Motor neuron (in vitro differentiated cells): Measurements from ENCODE around the gene ATP8A2. TPM values are rescaled to one million over a fixed set of nuclear protein-coding genes. Genes with fewer than 3 reads are reported as not detected.

Experiments used
- ATAC-seq, 8 experiments: fragments of 200-7000 bp; cut with Tn5 transposase; replicated peaks in 6 of 8; 2 replicates each; pipeline ENCODE4 v1.8.0; 2021; ENCODE audit warnings: mild to moderate bottlenecking in 8 of 8, moderate library complexity in 8 of 8
- H3K27ac ChIP-seq, 2 donors: fragments of 250-450 bp; sonication (Bioruptor Pico); 2 replicates each; pipeline ENCODE4 v1.9.0; 2021; ENCODE audit warnings: antibody characterized with exemption in 2 of 2, mild to moderate bottlenecking in 2 of 2, moderate library complexity in 1 of 2
- H3K4me1 ChIP-seq, 2 donors: fragments of 250-450 bp; sonication (Bioruptor Pico); replicated peaks in 1 of 2; 2 replicates each; pipeline ENCODE4 v1.6.1; 2021; ENCODE audit warnings: antibody characterized with exemption in 2 of 2, mild to moderate bottlenecking in 2 of 2, moderate library complexity in 1 of 2
- H3K4me3 ChIP-seq, 5 donors: fragments of 250-450 bp; sonication (Bioruptor Pico); 2 replicates each; pipeline ENCODE4 v1.9.0; 2021; ENCODE audit warnings: antibody characterized with exemption in 5 of 5, mild to moderate bottlenecking in 5 of 5, moderate library complexity in 4 of 5
- WGBS, 10 experiments: fragments of 450-650 bp; shearing (Covaris generic); methylation state at CpG; one replicate each; pipeline ENCODE4 v1.0.0; 2022; 5-methylcytosine and 5-hydroxymethylcytosine counted together
- in situ Hi-C, 9 experiments: fragments of 400-800 bp; cut with MboI; loops; one replicate each; pipeline ENCODE4 v1.15.0; 2021; ENCODE audit warnings: low sequenced_read_pairs in 9 of 9, low pct_unique_long_range_greater_than_20kb in 2 of 9; ENCODE audit not compliant: unreplicated experiment in 9 of 9
- total RNA-seq, 8 experiments: library from RNA; unstranded; fragments of 300-600 nt; gene quantifications; 2 replicates each; pipeline versions ENCODE4 v1.2.3 to v1.2.4, GENCODE V29; 2022

ATP8A2 gene
- total RNA-seq, 8 experiments from 2014 or later, result 0.10 to 13.8 (median 6.7) TPM

DNA sequence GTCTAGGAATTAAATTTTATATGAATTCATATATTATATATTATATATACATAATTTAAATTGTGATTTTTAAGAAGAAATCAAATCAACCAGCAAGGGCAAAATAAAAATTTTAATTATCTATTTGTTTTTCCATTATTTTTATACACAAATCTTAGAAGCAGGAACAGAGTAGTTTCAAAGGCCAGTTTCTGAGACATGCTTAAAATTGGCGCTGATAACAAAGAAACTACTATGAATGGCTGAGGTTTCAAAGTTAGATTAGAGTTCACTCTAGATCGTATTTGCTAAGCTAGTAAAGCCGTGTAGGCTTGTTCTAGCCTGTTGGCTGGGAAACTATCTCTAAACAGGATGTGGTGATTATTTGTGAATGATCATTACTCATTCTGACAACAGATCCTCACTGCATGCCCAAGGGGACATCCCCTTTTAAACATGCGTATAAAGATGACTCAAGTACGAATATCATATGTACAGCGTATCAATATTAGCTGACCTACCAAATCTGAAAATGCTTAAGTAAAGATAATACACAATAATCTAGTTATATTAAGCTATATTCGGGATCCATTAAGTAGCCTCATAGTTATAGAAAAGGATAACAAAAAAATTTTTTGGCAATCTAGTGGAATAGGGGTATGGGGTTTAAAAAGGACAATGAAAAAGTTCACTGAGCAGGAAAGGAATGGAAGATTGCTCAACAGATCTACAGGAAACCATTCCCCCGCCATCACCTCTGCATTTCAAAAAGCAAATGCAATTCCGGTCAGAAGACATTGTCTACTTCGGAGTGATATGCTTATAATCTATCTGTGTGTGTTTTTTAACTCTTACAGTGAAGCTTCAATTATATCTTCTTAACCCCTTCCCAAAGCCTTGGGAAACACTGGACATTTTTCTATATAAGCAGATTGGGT is 529.9 kb downstream of the ATP8A2 start:
- ATAC-seq, result peak in 7 of 8 experiments; percentile 46 to 89 (median 56)
- Histone ChIP-seq H3K4me3 (no peak overlapping the region), H3K27ac (no peak overlapping the region), H3K4me1 (no peaks in the 10 kb centered on the region)
- WGBS, 10 experiments, result 24 to 88% (median 69%) methylated on average over 4 to 9 of the region's 10 CpGs
- in situ Hi-C loops, result no loop called here

- in situ Hi-C loops, result no loop called here
- no peaks in the 10 kb centered on the region for H3K4me1 ChIP-seq
- H3K27ac ChIP-seq, result no peak overlapping the region
- ATAC-seq, result no peak
- H3K4me3 ChIP-seq, result no peak overlapping the region
- WGBS, 10 experiments, result 54 to 85% (median 74%) methylated on average over 2 to 5 of the region's 6 CpGs; no CpG with 5 or more reads in 4 of the 10 experiments
Measured at GRCh38 chr13:25902455-25902854, 530.7 kb downstream of the ATP8A2 start.

GRCh38 chr13:25902891-25903341 is 531.1 kb downstream of the ATP8A2 start:
- ATAC-seq, result no peak
- Histone ChIP-seq H3K27ac (no peak overlapping the region), H3K4me1 (no peaks in the 10 kb centered on the region), H3K4me3 (no peak overlapping the region)
- in situ Hi-C loops, result no loop called here
- 40 to 93% (median 67%) methylated on average over 1 to 11 of the region's 11 CpGs; no CpG with 5 or more reads in 2 of the 10 experiments for WGBS, 10 experiments

GRCh38 chr13:25904830-25905229 is 533.1 kb downstream of the ATP8A2 start:
- in situ Hi-C loops, result no loop called here
- no peak overlapping the region for H3K27ac ChIP-seq
- H3K4me1 ChIP-seq, result no peaks in the 10 kb centered on the region
- ATAC-seq, result no peak
- WGBS, 10 experiments, result 36 to 100% (median 79%) methylated on average over 1 to 7 of the region's 10 CpGs; no CpG with 5 or more reads in 1 of the 10 experiments
- H3K4me3 ChIP-seq, result no peak overlapping the region

- 0 to 100% (median 71%) methylated on average over 1 to 4 of the region's 5 CpGs; no CpG with 5 or more reads in 1 of the 10 experiments for WGBS, 10 experiments
- H3K4me3 ChIP-seq, result no peak overlapping the region
- no peaks in the 10 kb centered on the region for H3K4me1 ChIP-seq
- no peak overlapping the region for H3K27ac ChIP-seq
- in situ Hi-C loops, result no loop called here
- ATAC-seq, result peak in 3 of 8 experiments; percentile 59 to 75 (median 65)
Measured at GRCh38 chr13:25905611-25906010, 533.8 kb downstream of the ATP8A2 start.

GRCh38 chr13:25906191-25906661 is 534.5 kb downstream of the ATP8A2 start:
- no peak overlapping the region for H3K27ac ChIP-seq
- no peak overlapping the region for H3K4me3 ChIP-seq
- in situ Hi-C loops, result no loop called here
- ATAC-seq, result no peak
- WGBS, 10 experiments, result 17 to 83% (median 59%) methylated on average over 1 to 7 of the region's 7 CpGs; no CpG with 5 or more reads in 1 of the 10 experiments
- H3K4me1 ChIP-seq, result peaks cover under 1 to 6% of the 10 kb centered on the region in 2 donors

DNA sequence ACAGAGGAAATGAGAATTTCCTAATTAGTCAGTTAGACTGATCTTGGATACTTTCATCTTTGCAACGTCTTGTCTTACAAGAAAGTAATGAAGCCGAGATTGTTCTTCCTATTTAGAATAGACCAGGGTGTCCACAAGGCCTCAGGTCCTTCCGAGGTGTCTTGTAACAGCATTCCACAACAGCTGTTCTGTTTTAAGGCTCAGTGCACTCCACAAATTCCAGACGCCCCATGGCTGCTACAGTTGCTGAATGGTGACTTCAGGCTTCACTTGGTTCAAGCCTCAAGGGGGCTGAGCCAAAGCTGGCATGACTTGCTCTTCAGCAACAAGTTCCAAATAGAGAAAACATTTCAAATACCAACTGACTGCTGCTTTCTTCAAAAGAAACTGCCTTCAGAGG is 536.6 kb downstream of the ATP8A2 start:
- WGBS, 10 experiments, result 33 to 80% (median 60%) methylated on average over 1 to 4 of the region's 4 CpGs; no CpG with 5 or more reads in 1 of the 10 experiments
- H3K4me3 ChIP-seq, result no peak overlapping the region
- H3K4me1 ChIP-seq, result peaks cover 6 to 14% of the 10 kb centered on the region in 2 donors
- H3K27ac ChIP-seq, result no peak overlapping the region
- ATAC-seq, result no peak
- in situ Hi-C loops, result no loop called here

- Histone ChIP-seq H3K4me1 (peaks cover 6 to 14% of the 10 kb centered on the region in 2 donors), H3K27ac (no peak overlapping the region), H3K4me3 (no peak overlapping the region)
- in situ Hi-C loops, result no loop called here
- WGBS, 10 experiments, result 0 to 67% (median 45%) methylated on average over 1 to 4 of the region's 4 CpGs; no CpG with 5 or more reads in 2 of the 10 experiments
- ATAC-seq, result no peak
Measured at GRCh38 chr13:25910243-25910642, 538.5 kb downstream of the ATP8A2 start.

- peak in 5 of 8 experiments; percentile 19 to 83 (median 76) for ATAC-seq
- in situ Hi-C loops, result no loop called here
- Histone ChIP-seq H3K4me1 (peaks cover 6 to 14% of the 10 kb centered on the region in 2 donors), H3K27ac (no peak overlapping the region), H3K4me3 (no peak overlapping the region)
Measured at GRCh38 chr13:25910991-25911419, 539.2 kb downstream of the ATP8A2 start.

DNA sequence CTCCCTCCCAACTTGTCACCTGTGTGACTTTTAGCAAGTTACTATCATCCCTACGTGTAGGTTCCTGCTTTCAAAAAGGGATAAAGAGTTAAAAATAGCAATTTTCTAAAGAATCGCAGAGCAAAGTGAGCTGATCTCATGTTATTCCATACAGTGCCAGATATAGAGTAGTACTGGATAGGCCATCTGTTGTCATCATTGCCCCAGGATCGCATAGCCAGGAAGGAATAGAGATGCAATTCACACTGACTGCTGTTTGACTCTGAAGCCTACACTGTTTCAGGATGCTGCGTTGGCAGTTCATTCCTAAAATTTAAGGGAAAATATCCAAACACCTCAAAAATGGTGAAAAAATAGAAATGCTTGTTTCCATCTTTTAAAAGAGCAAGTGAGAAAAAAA is 541.2 kb downstream of the ATP8A2 start:
- no peak overlapping the region for H3K27ac ChIP-seq
- no peak overlapping the region for H3K4me3 ChIP-seq
- 30 to 88% (median 74%) methylated on average over 2 to 4 of the region's 4 CpGs; no CpG with 5 or more reads in 1 of the 10 experiments for WGBS, 10 experiments

GRCh38 chr13:25915840-25916518 is 544.2 kb downstream of the ATP8A2 start:
- peak in 1 of 8 experiments; percentile 31 for ATAC-seq
- Histone ChIP-seq H3K4me3 (no peak overlapping the region), H3K27ac (no peak overlapping the region), H3K4me1 (peaks cover 6 to 10% of the 10 kb centered on the region in 2 donors)
- in situ Hi-C loops, result no loop called here
- WGBS, 10 experiments, result 35 to 90% (median 76%) methylated on average over 2 to 11 of the region's 12 CpGs

More for the DNA sequence above, 541.2 kb downstream of the ATP8A2 start:
- peaks cover 6 to 14% of the 10 kb centered on the region in 2 donors for H3K4me1 ChIP-seq
- no peak for ATAC-seq
- in situ Hi-C loops, result no loop called here

DNA sequence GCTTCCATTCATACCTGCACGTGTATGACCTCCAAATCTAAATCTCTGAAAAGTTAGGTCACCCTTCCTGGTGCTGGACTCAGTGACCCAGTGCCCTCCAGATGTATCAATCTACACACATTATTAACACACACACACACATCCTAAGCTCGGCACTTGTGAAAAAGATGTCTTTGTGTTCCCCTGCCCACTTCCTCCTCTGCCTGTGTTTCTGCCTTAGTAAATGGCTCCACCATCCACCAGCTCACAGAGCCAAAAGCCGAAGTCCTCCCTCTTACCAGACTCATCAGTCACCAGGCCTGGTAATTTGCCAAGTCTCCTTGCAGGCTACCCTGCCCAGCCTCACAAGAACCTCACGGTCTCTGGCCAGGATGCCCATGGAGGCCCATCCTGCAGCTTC is 548.5 kb downstream of the ATP8A2 start:
- WGBS, 10 experiments, result 0 to 86% (median 50%) methylated on average over 1 to 3 of the region's 4 CpGs; no CpG with 5 or more reads in 3 of the 10 experiments
- in situ Hi-C loops, result no loop called here
- Histone ChIP-seq H3K27ac (no peak overlapping the region), H3K4me1 (no peaks in the 10 kb centered on the region), H3K4me3 (no peak overlapping the region)
- no peak for ATAC-seq

DNA sequence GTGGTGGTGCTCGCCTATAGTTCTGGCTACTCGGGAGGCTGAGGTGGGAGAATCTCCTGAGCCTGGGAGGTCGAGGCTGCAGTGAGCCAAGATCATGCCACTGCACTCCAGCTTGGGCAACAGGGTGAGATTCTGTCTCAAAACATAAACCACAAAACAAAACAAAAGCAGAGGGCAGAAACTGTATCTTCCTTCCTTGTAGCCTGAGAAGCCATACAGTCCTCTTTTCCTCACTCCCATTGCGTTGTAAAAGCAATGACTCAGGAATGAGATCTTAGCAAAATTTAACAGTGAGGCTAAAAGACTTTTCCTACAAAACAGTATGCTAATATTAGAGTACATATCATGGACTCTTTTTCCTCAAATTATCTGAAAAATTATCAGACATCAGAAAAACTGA is 549.2 kb downstream of the ATP8A2 start:
- ATAC-seq, result no peak
- WGBS, 10 experiments, result 18 to 100% (median 67%) methylated on average over 1 to 4 of the region's 4 CpGs; no CpG with 5 or more reads in 1 of the 10 experiments
- in situ Hi-C loops, result no loop called here
- Histone ChIP-seq H3K27ac (no peak overlapping the region), H3K4me3 (no peak overlapping the region), H3K4me1 (no peaks in the 10 kb centered on the region)
